GM18873 (cell line): ENCODE measurements around the gene CERS6.

Experiments
- ATAC-seq: cut with Tn5 transposase; IDR thresholded peaks from one replicate; pipeline ENCODE4 v1.9.1; 2021; ENCODE audit warnings: mild to moderate bottlenecking, moderate library complexity, moderate number of reproducible peaks; ENCODE audit not compliant: unreplicated experiment, low FRiP score

CERS6 gene

GRCh38 chr2:168562971-168563370 is 106.9 kb downstream of the CERS6 start:
- ATAC-seq, result no peak

- ATAC-seq, result no peak
These were observed 108.6 kb downstream of the CERS6 start for GRCh38 chr2:168564641-168565040.

- ATAC-seq, result no peak
These were observed 109.0 kb downstream of the CERS6 start for GRCh38 chr2:168565112-168565511.

GRCh38 chr2:168565512-168565911 is 109.4 kb downstream of the CERS6 start:
- no peak for ATAC-seq

- no peak for ATAC-seq
These were observed 111.0 kb downstream of the CERS6 start for GRCh38 chr2:168566974-168567665.

GRCh38 chr2:168567836-168568235 is 111.8 kb downstream of the CERS6 start:
- no peak for ATAC-seq

GRCh38 chr2:168568476-168569267 is 112.6 kb downstream of the CERS6 start:
- ATAC-seq, result no peak

- no peak for ATAC-seq
These were observed 115.0 kb downstream of the CERS6 start for GRCh38 chr2:168571061-168571460.

GRCh38 chr2:168573128-168573903 is 117.2 kb downstream of the CERS6 start:
- no peak for ATAC-seq

GRCh38 chr2:168574856-168575630 is 119.0 kb downstream of the CERS6 start:
- no peak for ATAC-seq

GRCh38 chr2:168577885-168578284 is 121.8 kb downstream of the CERS6 start:
- ATAC-seq, result no peak

- ATAC-seq, result peak; percentile 57
These were observed 127.1 kb downstream of the CERS6 start for GRCh38 chr2:168583064-168583709.

GRCh38 chr2:168583710-168584521 is 127.8 kb downstream of the CERS6 start:
- no peak for ATAC-seq

- ATAC-seq, result no peak
These were observed 128.8 kb downstream of the CERS6 start for GRCh38 chr2:168584911-168585310.

- ATAC-seq, result no peak
These were observed 129.6 kb downstream of the CERS6 start for GRCh38 chr2:168585700-168586099.

- no peak for ATAC-seq
These were observed 131.2 kb downstream of the CERS6 start for GRCh38 chr2:168587307-168587706.

- no peak for ATAC-seq
These were observed 133.5 kb downstream of the CERS6 start for GRCh38 chr2:168589236-168590211.
